HepG2 (cell line): Measurements from ENCODE around the gene EXOC6B. TPM values are rescaled to one million over a fixed set of nuclear protein-coding genes. Genes with fewer than 3 reads are reported as not detected.

ENCODE experiments used
- ATAC-seq: fragments of 200-7000 bp; cut with Tn5 transposase; 3 replicates; pipeline ENCODE4 v1.9.1; 2020; ENCODE audit warnings: mild to moderate bottlenecking, moderate library complexity
- BruUV-seq: library from RNA; stranded (reverse); fragments of 400-500 nt; replicated peaks from 2 replicates; lab custom pipeline; 2021; lab: Mats Ljungman, UMichigan
- CTCF ChIA-PET: fragments of 300-600 bp; formaldehyde crosslinking; extraction: SDS; loops from one replicate; lab custom pipeline; 2021; ENCODE audit warnings: low total read pairs, inconsistent platforms, low intra/inter-chr PET ratio; lab: Yijun Ruan, JAX
- POLR2A ChIA-PET: fragments of 350-600 bp; sonication (Branson Sonifier 250); formaldehyde crosslinking; loops from one replicate; lab custom pipeline; 2020; ENCODE audit warnings: antibody characterized with exemption, inconsistent platforms; lab: Yijun Ruan, JAX
- DNase-seq: peaks from one replicate; pipeline ENCODE4 v3.0.0-alpha.2; 2015; ENCODE audit warnings: low spot score
- FAIRE-seq: peaks from 3 replicates; lab custom pipeline; 2011; peaks lifted over from hg19 to GRCh38; lab: Jason Lieb, UNC
- H2AFZ ChIP-seq: one replicate; pipeline ENCODE4 v1.6.1; 2011; ENCODE audit warnings: low read length, inconsistent platforms
- H3K27ac ChIP-seq: fragments of 300-600 bp; 3 replicates; pipeline ENCODE4 v1.8.0; 2011; ENCODE audit warnings: mixed run types, mild to moderate bottlenecking, mixed read lengths, low read length, inconsistent platforms; ENCODE audit not compliant: insufficient read depth; ENCODE audit errors: extremely low read length
- H3K27me3 ChIP-seq, 2 experiments: fragments of 200-600 bp in 1 of 2; 2 replicates in 1 of 2; 3 replicates in 1 of 2; pipeline versions ENCODE4 v1.6.0 to v1.8.0; 2011; ENCODE audit warnings: low read length in 2 of 2, mild to moderate bottlenecking in 2 of 2, moderate library complexity in 2 of 2, inconsistent platforms in 1 of 2; ENCODE audit not compliant: insufficient read depth in 2 of 2, control insufficient read depth in 1 of 2
- H3K36me3 ChIP-seq, 2 experiments: fragments of 200-600 bp in 1 of 2; replicated peaks in 1 of 2; 2 replicates in 1 of 2; 3 replicates in 1 of 2; pipeline versions ENCODE4 v1.5.1 to v1.8.0; 2011; ENCODE audit warnings: low read length in 2 of 2, inconsistent platforms in 1 of 2; ENCODE audit not compliant: insufficient read depth in 2 of 2, control insufficient read depth in 1 of 2
- H3K4me1 ChIP-seq: 2 replicates; pipeline ENCODE4 v1.5.1; 2012; ENCODE audit warnings: low read length, inconsistent platforms; ENCODE audit not compliant: insufficient read depth
- H3K4me2 ChIP-seq: 2 replicates; pipeline ENCODE4 v1.6.0; 2011; ENCODE audit warnings: low read depth, low read length, inconsistent platforms
- H3K4me3 ChIP-seq, 3 experiments: fragments of 200-600 bp in 1 of 3; sonication (generic), shearing (Covaris generic) in 1 of 3; replicated peaks in 1 of 3; 2 replicates each; pipeline ENCODE4 v1.5.1; 2011 to 2016; ENCODE audit warnings: low read length in 3 of 3, inconsistent platforms in 2 of 3, low read depth in 2 of 3, mild to moderate bottlenecking in 2 of 3, control low read depth in 1 of 3, mixed read lengths in 1 of 3; ENCODE audit not compliant: insufficient read depth in 1 of 3
- H3K79me2 ChIP-seq: one replicate; pipeline ENCODE4 v1.6.1; 2011; ENCODE audit warnings: low read length, inconsistent platforms; ENCODE audit not compliant: insufficient read depth
- H3K9ac ChIP-seq: 2 replicates; pipeline ENCODE4 v1.6.0; 2011; ENCODE audit warnings: mild to moderate bottlenecking, low read depth, low read length, inconsistent platforms; ENCODE audit not compliant: insufficient read depth
- H3K9me3 ChIP-seq: 2 replicates; pipeline ENCODE4 v1.5.1; 2012; ENCODE audit warnings: mild to moderate bottlenecking, low read length
- H4K20me1 ChIP-seq: 2 replicates; pipeline ENCODE4 v1.6.0; 2011; ENCODE audit warnings: inconsistent platforms, mild to moderate bottlenecking, low read length, moderate library complexity; ENCODE audit not compliant: insufficient read depth
- BRD4 ChIP-seq: sonication (generic); formaldehyde crosslinking; IDR thresholded peaks from 2 replicates; pipeline ENCODE4 v1.4.0; 2020; ENCODE audit warnings: missing genetic modification reagents
- CCAR2 ChIP-seq: fragments of 200-400 bp; formaldehyde crosslinking; optimal IDR thresholded peaks from 2 replicates; pipeline ENCODE3; 2018; ENCODE audit warnings: low read depth, mild to moderate bottlenecking, low read length, moderate library complexity
- GABPB1 ChIP-seq: IDR thresholded peaks from 2 replicates; pipeline ENCODE4 v1.6.1; 2016; ENCODE audit warnings: mild to moderate bottlenecking, missing genetic modification reagents, moderate library complexity, missing compliant biosample characterization
- KLF15 ChIP-seq: sonication (generic); formaldehyde crosslinking; IDR thresholded peaks from 2 replicates; pipeline ENCODE4 v1.8.1; 2023; ENCODE audit warnings: borderline replicate concordance, mild to moderate bottlenecking, inconsistent platforms, missing genetic modification reagents, mixed read lengths
- NFE2L1 ChIP-seq: sonication (generic); formaldehyde crosslinking; IDR thresholded peaks from 2 replicates; pipeline ENCODE4 v1.4.0; 2020; ENCODE audit warnings: missing genetic modification reagents, mild to moderate bottlenecking, borderline replicate concordance
- NFIC ChIP-seq: IDR thresholded peaks from 2 replicates; pipeline ENCODE4 v1.6.1; 2012; ENCODE audit warnings: mild to moderate bottlenecking, low read length, inconsistent platforms
- PHF5A ChIP-seq: IDR thresholded peaks from one replicate; pipeline ENCODE4 v1.6.1; 2018; ENCODE audit warnings: low read depth, missing genetic modification reagents; ENCODE audit not compliant: unreplicated experiment
- TERF1 ChIP-seq: sonication (generic); formaldehyde crosslinking; IDR thresholded peaks from 2 replicates; pipeline ENCODE4 v1.8.0; 2022; ENCODE audit warnings: mild to moderate bottlenecking, missing genetic modification reagents, moderate library complexity
- ZNF337 ChIP-seq: sonication (generic); formaldehyde crosslinking; IDR thresholded peaks from 2 replicates; pipeline ENCODE4 v1.5.1; 2020; ENCODE audit warnings: missing genetic modification reagents, low read depth, mild to moderate bottlenecking, borderline replicate concordance
- ZNF580 ChIP-seq: IDR thresholded peaks from 2 replicates; pipeline ENCODE4 v1.6.1; 2016; ENCODE audit warnings: low read depth, borderline replicate concordance
- ZNF616 ChIP-seq: sonication (generic); formaldehyde crosslinking; IDR thresholded peaks from 2 replicates; pipeline ENCODE4 v1.5.0; 2020; ENCODE audit warnings: low read depth, mild to moderate bottlenecking, missing genetic modification reagents
- ZNF782 ChIP-seq: sonication (generic); formaldehyde crosslinking; IDR thresholded peaks from 2 replicates; pipeline ENCODE4 v1.4.0; 2020; ENCODE audit warnings: missing genetic modification reagents, mild to moderate bottlenecking, borderline replicate concordance
- ZSCAN22 ChIP-seq: sonication (generic); formaldehyde crosslinking; IDR thresholded peaks from 2 replicates; pipeline ENCODE4 v1.4.0; 2020; ENCODE audit warnings: mild to moderate bottlenecking, missing genetic modification reagents
- WGBS: methylation state at CpG from one replicate; pipeline ENCODE4 v1.1.6; 2017; ENCODE audit warnings: low lambda C conversion rate; 5-methylcytosine and 5-hydroxymethylcytosine counted together
- in situ Hi-C: cut with HindIII; loops from 2 replicates; pipeline ENCODE4 v1.10.0; 2017; ENCODE audit warnings: low pct_unique_long_range_greater_than_20kb; ENCODE audit not compliant: extremely low pct_ligation_motif_present
- intact Hi-C: fragments of 100-400 bp; cut with micrococcal nuclease; formaldehyde crosslinking; loops from one replicate; pipeline ENCODE4 v1.10.0; 2022; ENCODE audit not compliant: unreplicated experiment
- polyA plus RNA-seq, 8 experiments: library from polyadenylated mRNA; depleted of rRNA in 3 of 8; stranded (reverse) in 7 of 8; unstranded in 1 of 8; fragments of >200 nt; fragmentation: Illumina TruSeq in 4 of 8; extraction: Trizol in 4 of 8; gene quantifications; 2 replicates each; pipeline versions ENCODE4 v1.2.1 to v1.2.3, GENCODE V29; 2011 to 2016; ENCODE audit warnings: low read depth in 4 of 8, missing spikeins in 1 of 8, mixed read lengths in 1 of 8; ENCODE audit not compliant: insufficient read depth in 1 of 8
- total RNA-seq, 5 experiments: library from RNA; depleted of rRNA; stranded (reverse); fragments of >200 nt; fragmentation: Illumina TruSeq; extraction: Trizol; gene quantifications; 2 replicates each; pipeline ENCODE4 v1.2.3, GENCODE V29; 2016; ENCODE audit warnings: low read depth in 1 of 5

EXOC6B gene
- total and polyA plus RNA-seq, 2 of the 13 experiments (the other 11 are each of a cell fraction or from before 2014, with no cell fraction given), result 9.1 to 15.9 TPM

GRCh38 chr2:72181616-72182015 is 644.2 kb downstream of the EXOC6B start:
- no peak for ATAC-seq
- peaks cover 2 to 19% of the 10 kb centered on the region in 2 experiments; a peak in 2 of 5 replicates for H3K36me3 ChIP-seq
- no peaks in the 10 kb centered on the region for H4K20me1 ChIP-seq
- POLR2A ChIA-PET, result no interaction called here
- TF ChIP-seq BRD4 (CRISPR knock-in tag) (no peak), GABPB1 (CRISPR knock-in tag) (no peak), ZNF337 (CRISPR knock-in tag) (no peak), TERF1 (no peak), ZSCAN22 (CRISPR knock-in tag) (no peak), ZNF782 (CRISPR knock-in tag) (no peak), KLF15 (CRISPR knock-in tag) (no peak), ZNF580 (no peak), NFIC (no peak), ZNF616 (CRISPR knock-in tag) (no peak), NFE2L1 (no peak), CCAR2 (no peak), PHF5A (CRISPR knock-in tag) (no peak)
- TF ChIP-seq, all 625 proteins: peak for 0
- Histone ChIP-seq H3K27me3 (no peaks in the 10 kb centered on the region), H3K9me3 (no peaks in the 10 kb centered on the region), H2AFZ (no peak overlapping the region), H3K79me2 (no peaks in the 10 kb centered on the region), H3K4me2 (no peak overlapping the region), H3K4me1 (no peaks in the 10 kb centered on the region), H3K9ac (no peak overlapping the region), H3K27ac (no peak overlapping the region), H3K4me3 (no peak overlapping the region)
- intact Hi-C loops (no loop called here), in situ Hi-C loops (no loop called here)
- CTCF ChIA-PET, result no interaction called here
- BruUV-seq, result no TSS peak
- FAIRE-seq, result no peak
- no peak for DNase-seq
- WGBS, result 98% methylated on average over 2 of the region's 2 CpGs
